Erythroblast (primary cell): ENCODE measurements around the gene TMEM143.

Experiments used
- GATA1 ChIP-seq: IDR thresholded peaks from 2 replicates; pipeline ENCODE4 v1.6.1; 2011; ENCODE audit warnings: low read depth, mild to moderate bottlenecking, control low read depth, low read length, moderate library complexity
- POLR2A ChIP-seq: IDR thresholded peaks from 2 replicates; pipeline ENCODE4 v1.6.1; 2011; ENCODE audit warnings: mild to moderate bottlenecking, low read length

- no peak for TF ChIP-seq POLR2A
- no peak for TF ChIP-seq GATA1
These were observed 285 bp downstream of the TMEM143 start for GRCh38 chr19:48363500-48363809.
